ENCODE results near the gene SMG6.

The SMG6 gene

DNA sequence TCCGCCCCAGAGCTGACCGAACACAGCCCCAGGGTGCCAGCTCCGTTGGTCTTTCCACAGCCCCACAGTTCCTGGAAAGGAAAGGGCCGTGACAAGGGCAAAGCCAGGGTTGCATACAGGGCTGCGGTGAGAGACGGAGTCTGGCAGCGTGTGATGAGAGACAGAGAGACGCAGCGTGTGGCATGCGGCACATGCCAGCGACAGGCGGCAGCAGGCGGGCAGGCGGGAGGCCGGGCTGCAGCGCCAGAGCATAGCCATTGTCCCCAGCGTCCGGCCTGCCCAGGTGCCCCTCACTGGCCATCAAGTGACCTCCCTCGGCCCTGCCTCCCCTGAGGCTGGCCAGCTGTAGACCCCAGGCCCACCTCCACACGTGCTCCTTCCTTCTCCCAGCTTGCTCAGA, 287.1 kb downstream of the SMG6 start (continued):
- TF ChIP-seq, protein P1, sequence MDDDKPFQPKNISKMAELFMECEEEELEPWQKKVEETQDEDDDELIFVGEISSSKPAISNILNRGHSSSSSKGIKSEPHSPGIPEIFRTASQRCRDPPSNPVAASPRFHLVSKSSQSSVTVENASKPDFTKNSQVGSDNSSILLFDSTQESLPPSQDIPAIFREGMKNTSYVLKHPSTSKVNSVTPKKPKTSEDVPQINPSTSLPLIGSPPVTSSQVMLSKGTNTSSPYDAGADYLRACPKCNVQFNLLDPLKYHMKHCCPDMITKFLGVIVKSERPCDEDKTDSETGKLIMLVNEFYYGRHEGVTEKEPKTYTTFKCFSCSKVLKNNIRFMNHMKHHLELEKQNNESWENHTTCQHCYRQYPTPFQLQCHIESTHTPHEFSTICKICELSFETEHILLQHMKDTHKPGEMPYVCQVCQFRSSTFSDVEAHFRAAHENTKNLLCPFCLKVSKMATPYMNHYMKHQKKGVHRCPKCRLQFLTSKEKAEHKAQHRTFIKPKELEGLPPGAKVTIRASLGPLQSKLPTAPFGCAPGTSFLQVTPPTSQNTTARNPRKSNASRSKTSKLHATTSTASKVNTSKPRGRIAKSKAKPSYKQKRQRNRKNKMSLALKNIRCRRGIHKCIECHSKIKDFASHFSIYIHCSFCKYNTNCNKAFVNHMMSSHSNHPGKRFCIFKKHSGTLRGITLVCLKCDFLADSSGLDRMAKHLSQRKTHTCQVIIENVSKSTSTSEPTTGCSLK (tag by site-specific recombination; IDR thresholded peaks at IDR 0.05): no peak
- TF ChIP-seq ZEB2 (tag by site-specific recombination; IDR thresholded peaks at IDR 0.05): no peak

DNA sequence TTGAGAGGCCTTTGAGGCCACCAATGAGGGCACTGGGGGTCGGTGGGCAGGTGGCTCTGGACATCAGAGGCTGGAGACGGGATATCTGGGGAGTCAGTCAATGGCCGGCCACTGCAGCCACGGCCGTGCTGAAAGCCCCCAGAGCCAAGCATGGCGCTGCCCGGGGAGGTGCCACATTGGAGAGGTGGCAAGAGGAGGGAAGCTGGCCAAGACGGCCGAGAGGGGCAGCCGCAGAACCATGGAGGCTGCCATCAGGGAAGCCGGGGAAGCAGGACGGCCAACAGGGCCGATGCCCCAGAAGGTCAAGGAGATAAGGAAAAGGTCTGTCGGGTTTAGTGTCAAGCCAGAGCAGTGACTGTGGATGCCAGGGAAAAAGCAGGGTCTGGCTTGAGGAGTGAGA, 288.3 kb downstream of the SMG6 start:
- TF ChIP-seq ZSCAN30 (tag by site-specific recombination; IDR thresholded peaks at IDR 0.05): no peak
- TF ChIP-seq ZFHX2 (tag by site-specific recombination; conservative IDR thresholded peaks at IDR 0.05): no peak
- no peak for TF ChIP-seq ZNF548 (tag by site-specific recombination; IDR thresholded peaks at IDR 0.05)
- TF ChIP-seq, protein P2, sequence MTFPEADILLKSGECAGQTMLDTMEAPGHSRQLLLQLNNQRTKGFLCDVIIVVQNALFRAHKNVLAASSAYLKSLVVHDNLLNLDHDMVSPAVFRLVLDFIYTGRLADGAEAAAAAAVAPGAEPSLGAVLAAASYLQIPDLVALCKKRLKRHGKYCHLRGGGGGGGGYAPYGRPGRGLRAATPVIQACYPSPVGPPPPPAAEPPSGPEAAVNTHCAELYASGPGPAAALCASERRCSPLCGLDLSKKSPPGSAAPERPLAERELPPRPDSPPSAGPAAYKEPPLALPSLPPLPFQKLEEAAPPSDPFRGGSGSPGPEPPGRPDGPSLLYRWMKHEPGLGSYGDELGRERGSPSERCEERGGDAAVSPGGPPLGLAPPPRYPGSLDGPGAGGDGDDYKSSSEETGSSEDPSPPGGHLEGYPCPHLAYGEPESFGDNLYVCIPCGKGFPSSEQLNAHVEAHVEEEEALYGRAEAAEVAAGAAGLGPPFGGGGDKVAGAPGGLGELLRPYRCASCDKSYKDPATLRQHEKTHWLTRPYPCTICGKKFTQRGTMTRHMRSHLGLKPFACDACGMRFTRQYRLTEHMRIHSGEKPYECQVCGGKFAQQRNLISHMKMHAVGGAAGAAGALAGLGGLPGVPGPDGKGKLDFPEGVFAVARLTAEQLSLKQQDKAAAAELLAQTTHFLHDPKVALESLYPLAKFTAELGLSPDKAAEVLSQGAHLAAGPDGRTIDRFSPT (tag by site-specific recombination; IDR thresholded peaks at IDR 0.05): no peak
- TF ChIP-seq ZNF112 (tag by site-specific recombination; IDR thresholded peaks at IDR 0.05): no peak
- no peak for TF ChIP-seq MEIS1 (CRISPR knock-in tag; IDR thresholded peaks at IDR 0.05; ENCODE audit: borderline replicate concordance)
- TF ChIP-seq GLI2 (tag by site-specific recombination; IDR thresholded peaks at IDR 0.05; ENCODE audit: borderline replicate concordance, low read depth): no peak
- TF ChIP-seq ZNF626 (tag by site-specific recombination; IDR thresholded peaks at IDR 0.05): no peak
- TF ChIP-seq ZNF558 (tag by site-specific recombination; IDR thresholded peaks at IDR 0.05): no peak
- TF ChIP-seq, protein P3, sequence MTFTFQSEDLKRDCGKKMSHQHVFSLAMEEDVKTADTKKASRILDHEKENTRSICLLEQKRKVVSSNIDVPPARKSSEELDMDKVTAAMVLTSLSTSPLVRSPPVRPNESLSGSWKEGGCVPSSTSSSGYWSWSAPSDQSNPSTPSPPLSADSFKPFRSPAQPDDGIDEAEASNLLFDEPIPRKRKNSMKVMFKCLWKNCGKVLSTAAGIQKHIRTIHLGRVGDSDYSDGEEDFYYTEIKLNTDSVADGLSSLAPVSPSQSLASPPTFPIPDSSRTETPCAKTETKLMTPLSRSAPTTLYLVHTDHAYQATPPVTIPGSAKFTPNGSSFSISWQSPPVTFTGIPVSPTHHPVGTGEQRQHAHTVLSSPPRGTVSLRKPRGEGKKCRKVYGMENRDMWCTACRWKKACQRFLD (tag by site-specific recombination; IDR thresholded peaks at IDR 0.05): no peak
- TF ChIP-seq ZNF214 (tag by site-specific recombination; IDR thresholded peaks at IDR 0.05; ENCODE audit: borderline replicate concordance): no peak
- TF ChIP-seq, protein P4, sequence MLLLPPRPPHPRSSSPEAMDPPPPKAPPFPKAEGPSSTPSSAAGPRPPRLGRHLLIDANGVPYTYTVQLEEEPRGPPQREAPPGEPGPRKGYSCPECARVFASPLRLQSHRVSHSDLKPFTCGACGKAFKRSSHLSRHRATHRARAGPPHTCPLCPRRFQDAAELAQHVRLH (tag by site-specific recombination; IDR thresholded peaks at IDR 0.05): no peak
- no peak for TF ChIP-seq ZNF843 (tag by site-specific recombination; IDR thresholded peaks at IDR 0.05)
- no peak for TF ChIP-seq ZNF132 (tag by site-specific recombination; IDR thresholded peaks at IDR 0.05; ENCODE audit: borderline replicate concordance)
- no peak for TF ChIP-seq ZNF37A (tag by site-specific recombination; IDR thresholded peaks at IDR 0.05)
- no peak for TF ChIP-seq SCRT2 (tag by site-specific recombination; IDR thresholded peaks at IDR 0.05)
- no peaks in the 10 kb centered on the region for H3K9me3 ChIP-seq (ENCODE audit: control insufficient read depth, insufficient read depth, low read depth, low read length)
- POLR2A ChIA-PET: no interaction called here
- H3K27ac ChIP-seq (ENCODE audit: extremely low read depth, low read depth, low read length): no peak overlapping the region
- H3K4me3 ChIP-seq (ENCODE audit: low read depth, low read length): no peak overlapping the region
- CTCF ChIA-PET: interaction anchor here (4.9 kb wide), 1 partner anchor 10 kb away, joined by 25 read pairs; the partner anchor contains the start of gene RTN4RL1
- H3K4me1 ChIP-seq (ENCODE audit: control insufficient read depth, insufficient read depth, low read length): no peaks in the 10 kb centered on the region; the same call in 1 of the 2 replicates
- no peaks in the 10 kb centered on the region for H3K36me3 ChIP-seq (ENCODE audit: control insufficient read depth in 2 of 2, insufficient read depth in 1 of 2, low read length in 2 of 2)

DNA sequence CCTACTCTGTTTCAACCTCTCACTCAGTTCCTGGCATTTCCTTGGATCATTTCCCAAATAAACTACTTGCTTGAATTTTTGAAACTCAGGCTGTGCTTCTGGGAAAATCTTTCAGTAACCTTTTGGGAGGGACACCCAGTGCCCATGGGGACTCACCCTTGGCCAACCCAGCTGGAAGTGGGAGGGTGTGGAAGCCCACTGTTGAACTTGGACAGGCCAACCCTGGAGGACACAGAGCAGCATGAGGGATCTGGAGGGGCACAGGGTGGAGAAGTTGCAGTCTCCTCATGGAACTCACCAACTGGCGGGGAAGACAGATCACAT, 289.6 kb downstream of the SMG6 start:
- no peaks in the 10 kb centered on the region; the same call in 1 of the 2 replicates for H3K4me1 ChIP-seq (ENCODE audit: control insufficient read depth, insufficient read depth, low read length)
- H3K4me3 ChIP-seq (ENCODE audit: low read depth, low read length): no peak overlapping the region
- ChIA-PET CTCF (interaction anchor here (0.6 to 4.9 kb wide), 4 partner anchors 11 to 450 kb away, joined by 3 to 25 read pairs (median 3); partner anchors contain the start of gene RTN4RL1), POLR2A (interaction anchor here (1.6 kb wide), 1 partner anchor 10 kb away, joined by 5 read pairs; no protein-coding TSS in a partner anchor)
- TF ChIP-seq KLF1 (tag by site-specific recombination; IDR thresholded peaks at IDR 0.05): no peak
- TF ChIP-seq ZNF514 (tag by site-specific recombination; IDR thresholded peaks at IDR 0.05): no peak
- no peak for TF ChIP-seq ZNF610 (tag by site-specific recombination; IDR thresholded peaks at IDR 0.05; ENCODE audit: borderline replicate concordance)
- no peak for TF ChIP-seq EGR2 (tag by site-specific recombination; IDR thresholded peaks at IDR 0.05; ENCODE audit: low read depth)
- no peak for TF ChIP-seq FEZF1 (tag by site-specific recombination; IDR thresholded peaks at IDR 0.05)
- no peaks in the 10 kb centered on the region for H3K36me3 ChIP-seq (ENCODE audit: control insufficient read depth in 2 of 2, insufficient read depth in 1 of 2, low read length in 2 of 2)
- no peaks in the 10 kb centered on the region for H3K9me3 ChIP-seq (ENCODE audit: control insufficient read depth, insufficient read depth, low read depth, low read length)
- no peak overlapping the region for H3K27ac ChIP-seq (ENCODE audit: extremely low read depth, low read depth, low read length)
